Measurements from ENCODE around the gene PRRC2C.
"Not testable (repeated sequence)": the region's sequence is repeated elsewhere in the genome, so short reads cannot be mapped to it uniquely, and the experiment has no call there.

Gene PRRC2C

DNA sequence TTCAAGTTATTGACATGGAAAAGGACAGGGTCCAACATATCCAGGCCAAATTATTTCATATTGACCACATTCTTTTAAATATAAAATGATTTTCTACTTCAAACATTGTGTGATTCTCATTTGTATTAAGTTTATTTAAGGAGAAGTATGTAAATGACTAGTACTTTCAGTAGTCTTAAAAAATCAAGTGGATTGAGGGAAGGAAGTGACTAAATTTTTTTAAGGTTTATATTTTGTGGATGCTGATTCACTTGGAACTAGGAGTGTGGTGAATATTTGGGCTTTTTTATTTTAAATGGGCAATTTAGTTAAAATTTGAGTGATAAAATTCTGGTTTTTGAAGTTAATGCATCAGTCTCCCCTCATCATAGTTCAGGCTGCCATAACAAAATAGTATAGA, 10.1 kb downstream of the PRRC2C start:
- DNase-seq = no peak

- DNase-seq = no peak
Measured at GRCh38 chr1:171500304-171500703, 15.0 kb downstream of the PRRC2C start.

GRCh38 chr1:171500803-171501202, 15.5 kb downstream of the PRRC2C start:
- no peak for DNase-seq

GRCh38 chr1:171501305-171502024, 16.1 kb downstream of the PRRC2C start:
- no peak for DNase-seq

DNA sequence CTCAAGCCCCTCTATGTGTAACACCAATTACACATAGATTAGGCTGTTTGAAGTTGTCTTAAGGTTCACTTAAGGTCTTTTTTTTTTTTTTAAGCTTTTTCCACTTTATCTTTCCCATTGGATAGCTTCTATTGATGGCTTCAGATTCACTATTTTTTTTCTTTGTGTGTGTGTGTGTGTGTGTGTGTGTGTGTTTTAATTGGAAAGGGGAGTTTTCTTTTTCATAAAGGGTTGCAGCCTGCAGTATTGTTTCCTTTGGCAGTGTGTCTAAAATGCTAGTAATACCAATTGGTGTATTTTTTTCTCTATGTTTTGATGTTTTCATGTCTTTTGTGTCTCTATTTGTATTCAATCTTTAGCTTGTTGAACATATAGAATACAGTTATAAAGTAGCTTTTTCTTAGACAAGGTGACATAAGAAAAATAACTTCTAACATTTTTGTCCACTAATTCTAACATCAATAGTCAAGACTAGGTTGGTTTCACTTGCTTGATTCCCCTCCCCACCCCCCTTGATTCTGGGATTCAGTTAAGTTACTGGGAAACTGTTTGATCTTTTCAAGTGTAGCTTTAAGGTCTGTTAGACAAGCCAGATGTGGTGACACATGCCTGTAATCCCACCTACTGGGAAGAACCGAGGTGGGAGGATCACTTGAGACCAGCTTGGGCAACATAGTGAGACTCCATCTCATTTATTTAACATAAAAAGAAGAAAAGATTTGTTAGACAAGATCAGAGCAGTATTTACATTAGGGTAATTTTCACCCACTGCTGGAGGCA, 21.4 kb downstream of the PRRC2C start:
- no peak for DNase-seq

- DNase-seq = no peak
Measured at GRCh38 chr1:171507435-171507834, 22.1 kb downstream of the PRRC2C start.

DNA sequence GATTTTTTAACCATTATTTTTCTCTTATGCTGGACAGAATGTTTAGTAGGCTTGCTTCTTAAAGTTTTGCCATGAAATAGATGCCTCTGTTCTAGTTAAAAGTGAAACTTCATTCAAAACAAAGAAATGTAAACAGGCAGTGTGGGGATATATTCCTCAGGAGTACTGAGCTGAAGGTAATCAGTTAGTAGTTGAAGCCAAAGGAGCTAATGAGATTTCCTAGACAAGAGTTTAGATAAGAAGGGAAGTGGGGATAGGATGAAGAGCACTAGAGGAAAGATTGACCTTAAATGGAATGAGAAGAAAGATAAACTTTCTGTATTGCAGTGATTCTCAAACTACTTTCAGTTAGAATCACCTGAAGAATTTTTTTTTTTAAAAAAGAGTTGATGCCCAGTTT, 23.9 kb downstream of the PRRC2C start:
- DNase-seq = no peak

GRCh38 chr1:171513743-171514142, 28.4 kb downstream of the PRRC2C start:
- DNase-seq = no peak

- DNase-seq = no peak
Measured at GRCh38 chr1:171515299-171515698, 30.0 kb downstream of the PRRC2C start.

DNA sequence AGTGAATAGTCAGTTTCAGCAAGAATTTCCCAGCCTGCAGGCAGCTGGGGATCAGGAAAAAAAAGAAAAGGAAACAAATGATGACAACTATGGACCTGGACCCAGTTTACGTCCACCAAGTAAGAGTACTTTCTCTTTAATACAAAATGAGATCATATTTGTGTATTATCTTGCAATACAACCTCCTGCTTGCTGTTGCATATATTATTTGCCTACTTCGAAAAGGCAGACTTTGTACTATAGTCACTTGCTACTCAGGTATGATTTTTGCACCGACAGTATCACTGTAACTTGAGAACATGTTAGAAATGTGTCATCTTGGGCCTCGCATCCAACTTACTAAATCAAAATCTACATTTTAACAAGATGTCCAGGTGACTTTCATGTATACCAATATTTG, 30.4 kb downstream of the PRRC2C start:
- no peak for DNase-seq

- DNase-seq = no peak
Measured at GRCh38 chr1:171521567-171521966, 36.2 kb downstream of the PRRC2C start.

GRCh38 chr1:171530676-171531075, 45.3 kb downstream of the PRRC2C start:
- no peak for DNase-seq

DNA sequence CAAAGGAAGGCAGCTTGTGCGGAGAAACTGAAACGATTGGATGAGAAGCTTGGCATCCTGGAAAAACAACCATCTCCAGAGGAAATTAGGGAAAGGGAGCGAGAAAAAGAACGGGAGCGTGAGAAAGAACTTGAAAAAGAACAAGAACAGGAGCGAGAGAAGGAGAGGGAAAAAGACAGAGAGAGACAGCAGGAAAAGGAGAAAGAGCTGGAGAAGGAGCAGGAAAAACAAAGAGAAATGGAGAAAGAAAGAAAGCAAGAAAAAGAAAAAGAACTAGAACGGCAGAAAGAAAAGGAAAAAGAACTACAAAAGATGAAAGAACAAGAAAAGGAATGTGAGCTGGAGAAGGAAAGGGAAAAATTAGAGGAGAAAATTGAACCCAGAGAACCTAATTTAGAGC, 47.2 kb downstream of the PRRC2C start:
- no peak for DNase-seq

DNA sequence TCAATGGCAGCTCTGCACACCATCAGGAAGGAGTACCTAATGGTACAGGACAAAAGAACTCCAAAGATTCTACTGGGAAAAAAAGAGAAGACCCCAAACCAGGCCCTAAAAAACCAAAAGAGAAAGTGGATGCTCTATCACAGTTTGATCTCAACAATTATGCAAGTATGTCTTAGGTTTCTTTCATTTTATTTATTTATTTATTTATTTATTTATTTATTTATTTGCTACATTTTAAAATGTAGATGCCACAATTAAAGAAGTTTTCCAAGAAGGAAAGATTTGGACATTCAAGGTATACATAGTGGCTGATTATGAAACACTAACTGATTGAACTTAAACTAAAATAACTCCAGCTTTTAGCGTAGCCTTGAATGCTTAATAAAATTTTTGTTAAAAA, 60.2 kb downstream of the PRRC2C start:
- DNase-seq = no peak

DNA sequence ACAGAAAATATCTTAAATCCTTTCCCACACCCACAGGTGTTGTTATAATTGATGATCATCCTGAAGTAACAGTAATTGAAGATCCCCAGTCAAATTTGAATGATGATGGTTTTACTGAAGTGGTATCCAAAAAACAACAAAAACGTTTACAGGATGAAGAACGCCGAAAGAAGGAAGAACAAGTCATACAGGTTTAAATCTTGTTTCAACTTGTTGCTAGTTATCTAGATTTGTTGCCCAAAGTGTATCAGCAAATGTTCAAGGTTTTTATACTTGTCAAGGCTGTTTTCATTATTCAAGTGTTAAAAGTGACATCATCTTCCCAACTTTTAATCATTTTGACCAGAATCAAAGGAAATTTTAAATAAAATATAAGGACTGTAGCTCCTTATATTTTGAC, 64.7 kb downstream of the PRRC2C start:
- no peak for DNase-seq

DNA sequence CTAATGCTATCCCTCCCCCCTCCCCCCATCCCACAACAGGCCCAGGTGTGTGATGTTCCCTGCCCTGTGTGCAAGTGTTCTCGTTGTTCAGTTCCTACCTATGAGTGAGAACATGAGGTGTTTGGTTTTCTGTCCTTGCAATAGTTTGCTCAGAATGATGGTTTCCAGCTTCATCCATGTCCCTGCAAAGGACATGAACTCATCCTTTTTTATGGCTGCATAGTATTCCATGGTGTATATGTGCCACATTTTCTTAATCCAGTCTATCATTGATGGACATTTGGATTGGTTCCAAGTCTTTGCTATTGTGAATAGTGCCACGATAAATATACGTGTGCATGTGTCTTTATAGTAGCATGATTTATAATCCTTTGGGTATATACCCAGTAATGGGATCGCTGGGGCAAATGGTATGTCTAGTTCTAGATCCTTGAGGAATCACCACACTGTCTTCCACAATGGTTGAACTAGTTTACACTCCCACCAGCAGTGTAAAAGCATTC, 65.3 kb downstream of the PRRC2C start:
- not testable (repeated sequence) for DNase-seq

- DNase-seq = not testable (repeated sequence)
Measured at GRCh38 chr1:171553960-171554359, 68.6 kb downstream of the PRRC2C start.

DNA sequence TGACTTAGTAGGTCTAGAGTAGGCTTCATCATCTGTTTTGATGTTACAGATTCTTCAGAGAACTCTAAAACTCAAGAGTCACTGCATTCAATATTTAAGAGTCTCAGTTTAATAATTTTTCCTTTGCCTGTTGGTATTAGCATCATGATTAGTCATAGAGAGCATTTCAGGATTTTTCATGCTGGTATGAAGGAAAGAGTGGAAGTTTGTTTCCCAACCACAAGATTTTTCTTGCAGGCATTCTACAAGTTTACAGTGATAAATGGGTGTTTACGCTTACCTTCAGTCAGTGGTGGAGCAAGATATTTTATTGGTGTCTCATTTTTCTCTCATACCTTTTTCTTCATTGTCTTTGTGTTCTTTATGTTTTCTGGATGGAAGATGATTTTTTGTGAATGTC, 78.3 kb downstream of the PRRC2C start:
- DNase-seq = no peak

GRCh38 chr1:171566467-171566866, 81.1 kb downstream of the PRRC2C start:
- no peak for DNase-seq

DNA sequence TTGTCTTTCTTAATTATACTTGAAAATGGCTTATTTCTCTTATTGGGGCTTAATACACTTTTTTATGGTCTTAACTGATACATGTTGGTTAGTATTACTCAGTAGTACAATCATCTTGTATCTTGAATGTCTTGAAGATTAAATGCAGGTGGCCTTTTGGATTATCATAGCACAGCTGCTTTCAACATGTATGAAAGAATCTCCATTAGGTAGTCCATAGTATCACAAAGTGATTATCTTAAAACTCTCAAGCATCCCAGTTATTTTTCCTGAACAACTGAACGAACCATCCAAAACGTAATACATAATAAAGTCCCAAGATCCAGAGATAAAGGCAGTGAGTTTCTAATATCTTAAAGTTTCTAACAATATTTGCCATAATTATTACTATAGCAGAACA, 85.0 kb downstream of the PRRC2C start:
- DNase-seq = no peak

DNA sequence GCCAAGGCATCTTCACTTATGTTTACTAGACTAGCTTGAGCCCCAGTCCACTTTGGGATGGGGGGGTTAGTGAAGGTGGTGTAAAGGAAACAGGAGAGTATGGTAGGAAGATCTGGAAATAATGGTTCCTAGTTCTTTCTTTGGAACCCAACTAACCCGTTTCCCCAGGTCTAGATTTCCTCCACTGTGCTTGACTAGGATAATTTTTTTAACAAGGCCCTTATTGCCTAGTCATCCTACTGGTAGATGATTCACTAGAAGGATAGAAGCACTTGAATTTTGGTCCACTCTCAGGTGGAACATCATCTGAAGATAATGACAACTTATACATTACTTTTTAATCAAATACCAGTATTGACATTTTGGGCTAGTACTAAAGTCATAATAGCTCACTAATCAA, 90.8 kb downstream of the PRRC2C start:
- no peak for DNase-seq

DNA sequence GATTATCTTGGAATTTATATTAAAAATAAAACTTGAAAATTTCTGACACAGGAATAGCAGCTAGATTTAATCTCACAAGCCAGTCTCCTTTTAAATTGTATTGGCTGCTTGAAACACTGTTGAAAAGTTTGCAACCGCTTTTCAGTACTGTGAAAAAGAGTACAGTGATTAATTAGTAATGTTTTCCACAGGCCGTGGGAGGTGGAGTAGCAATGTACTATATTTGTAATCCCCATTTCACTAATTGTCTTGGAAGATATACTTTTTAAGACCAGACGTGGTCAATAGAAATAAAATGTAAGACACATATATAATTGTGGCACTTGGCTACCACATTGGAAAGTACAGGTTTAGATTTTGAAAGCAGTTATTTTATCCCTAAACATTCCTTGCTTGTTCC, 95.9 kb downstream of the PRRC2C start:
- DNase-seq = no peak

DNA sequence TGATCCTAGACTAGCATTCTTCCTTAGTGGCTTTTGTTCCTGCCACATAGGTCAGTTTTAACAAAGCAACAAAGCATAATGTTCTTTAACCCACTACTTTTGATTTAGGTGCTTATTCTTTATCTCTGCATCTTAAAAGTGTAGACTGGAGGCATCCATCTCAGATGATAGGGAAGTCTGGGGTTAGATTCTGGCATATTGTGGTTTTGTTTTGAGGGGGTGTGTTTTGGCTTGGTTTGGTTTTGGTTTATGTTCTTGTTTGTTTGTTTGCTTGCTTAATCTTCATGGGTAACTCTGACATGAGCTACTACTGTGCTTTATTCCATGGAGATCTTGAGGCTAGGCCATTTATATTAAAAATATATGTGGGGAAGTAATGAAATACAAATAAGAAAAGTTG, 96.4 kb downstream of the PRRC2C start:
- no peak for DNase-seq

- DNase-seq = no peak
Measured at GRCh38 chr1:171582589-171582988, 97.3 kb downstream of the PRRC2C start.

All from right kidney (tissue), 1 donor.